ENCODE measurements around the gene SYT15. TPM values are rescaled to one million over a fixed set of nuclear protein-coding genes. Genes with fewer than 3 reads are reported as not detected.
A peak's percentile ranks its signal among the peaks of the same experiment; 100 is the strongest.

SYT15 gene
- total RNA-seq, 6 experiments from 2014 or later, result 0.31 to 3.7 (median 2.9) TPM

DNA sequence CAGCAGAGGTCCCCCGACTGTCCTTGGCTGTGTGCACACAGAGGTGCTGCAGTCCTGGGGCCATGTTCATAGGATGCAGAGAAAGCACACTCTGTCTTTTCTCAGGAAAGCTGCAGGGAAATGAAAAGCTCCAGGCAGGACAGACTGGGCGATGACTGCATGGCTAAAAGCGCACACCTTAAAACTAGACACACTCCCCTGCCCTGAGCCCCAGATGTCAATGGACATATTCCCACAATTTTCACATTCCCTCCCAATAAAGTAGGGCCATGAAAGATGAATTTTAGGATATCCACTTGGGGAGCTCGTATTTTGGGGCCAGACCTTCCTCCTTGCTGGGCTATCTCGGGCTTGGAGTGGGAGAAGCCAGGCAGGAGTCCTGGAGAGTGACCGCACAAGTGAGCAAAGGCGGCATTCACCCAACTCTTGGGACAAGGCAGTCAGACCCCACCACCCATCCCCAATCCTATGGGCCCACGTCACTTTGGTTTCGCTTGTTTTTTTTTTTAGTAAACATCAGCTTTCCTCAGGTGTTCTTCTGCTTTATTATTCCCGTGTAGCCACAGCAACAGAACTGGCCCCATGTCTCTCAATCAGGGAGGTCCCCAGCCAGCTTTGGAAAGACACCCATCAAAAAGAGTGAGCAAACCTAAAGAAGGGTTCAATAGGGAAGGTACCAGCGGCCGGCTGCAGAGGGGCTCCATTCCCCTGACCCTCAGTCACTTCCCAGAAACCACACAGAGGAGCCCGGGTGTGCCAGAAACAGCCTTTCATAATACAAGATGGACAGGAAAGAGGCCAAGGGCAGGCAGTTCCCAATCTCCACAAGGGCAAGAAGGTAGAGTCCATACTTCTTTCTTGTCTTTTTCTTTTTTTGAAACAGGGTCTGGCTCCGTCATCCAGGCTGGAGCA, 35.2 kb upstream of the SYT15 start:
- H3K4me1 Mint-ChIP-seq (ENCODE audit: low read depth), result peaks cover 17% of the 10 kb centered on the region

DNA sequence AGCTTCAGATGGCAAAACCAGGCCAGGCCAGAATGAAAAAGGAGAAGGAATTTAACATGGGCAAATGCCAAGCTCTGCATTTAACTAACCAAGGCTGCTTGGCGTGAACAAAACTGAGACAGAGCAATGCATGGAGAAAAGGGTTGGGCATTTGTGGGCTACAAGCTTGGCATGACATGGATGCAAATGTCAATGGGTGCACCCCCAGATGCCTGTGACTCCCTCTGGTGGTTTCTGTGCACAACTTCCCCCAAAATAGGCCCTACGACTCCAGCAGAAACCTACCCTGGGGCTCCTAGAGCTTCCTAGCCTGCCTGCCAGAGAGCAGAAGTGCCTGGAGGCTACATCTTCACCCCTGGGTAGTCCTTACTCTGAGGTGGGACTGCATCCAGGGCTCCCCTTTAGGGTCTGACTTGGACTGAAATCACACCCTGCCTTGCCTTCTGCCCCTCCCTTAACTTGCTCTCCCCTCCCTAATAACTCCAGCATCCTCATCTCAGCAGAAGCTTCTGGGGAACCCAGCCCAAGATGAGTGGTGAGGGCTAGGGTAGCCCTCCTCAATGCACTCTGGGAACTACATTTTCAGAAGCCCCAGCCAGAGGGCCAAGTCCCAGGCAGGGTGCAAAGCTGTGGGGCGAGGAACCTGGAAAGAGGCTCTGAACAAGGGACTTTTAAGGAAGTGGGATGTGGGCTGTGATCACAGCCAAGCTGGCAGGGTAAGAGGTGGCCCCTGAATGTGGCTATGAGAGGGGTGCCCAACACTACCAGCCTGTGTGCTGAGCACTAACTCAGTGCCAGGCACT, 33.7 kb upstream of the SYT15 start:
- Mint-ChIP-seq H3K36me3 (ENCODE audit: low read depth) (no peaks in the 10 kb centered on the region), H3K27me3 (ENCODE audit: insufficient read depth) (peaks cover 27% of the 10 kb centered on the region), H3K9me3 (no peaks in the 10 kb centered on the region), H3K4me1 (ENCODE audit: low read depth) (peaks cover 7% of the 10 kb centered on the region), H3K27ac (no peak overlapping the region), H3K4me3 (no peak overlapping the region)
- peak; percentile 56 for DNase-seq
- TF ChIP-seq, protein P1, sequence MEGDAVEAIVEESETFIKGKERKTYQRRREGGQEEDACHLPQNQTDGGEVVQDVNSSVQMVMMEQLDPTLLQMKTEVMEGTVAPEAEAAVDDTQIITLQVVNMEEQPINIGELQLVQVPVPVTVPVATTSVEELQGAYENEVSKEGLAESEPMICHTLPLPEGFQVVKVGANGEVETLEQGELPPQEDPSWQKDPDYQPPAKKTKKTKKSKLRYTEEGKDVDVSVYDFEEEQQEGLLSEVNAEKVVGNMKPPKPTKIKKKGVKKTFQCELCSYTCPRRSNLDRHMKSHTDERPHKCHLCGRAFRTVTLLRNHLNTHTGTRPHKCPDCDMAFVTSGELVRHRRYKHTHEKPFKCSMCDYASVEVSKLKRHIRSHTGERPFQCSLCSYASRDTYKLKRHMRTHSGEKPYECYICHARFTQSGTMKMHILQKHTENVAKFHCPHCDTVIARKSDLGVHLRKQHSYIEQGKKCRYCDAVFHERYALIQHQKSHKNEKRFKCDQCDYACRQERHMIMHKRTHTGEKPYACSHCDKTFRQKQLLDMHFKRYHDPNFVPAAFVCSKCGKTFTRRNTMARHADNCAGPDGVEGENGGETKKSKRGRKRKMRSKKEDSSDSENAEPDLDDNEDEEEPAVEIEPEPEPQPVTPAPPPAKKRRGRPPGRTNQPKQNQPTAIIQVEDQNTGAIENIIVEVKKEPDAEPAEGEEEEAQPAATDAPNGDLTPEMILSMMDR (IDR thresholded peaks at IDR 0.05), result peak; percentile 85

More for the DNA sequence above, 35.2 kb upstream of the SYT15 start:
- no peak for DNase-seq
- H3K4me3 Mint-ChIP-seq, result no peak overlapping the region
- peaks cover 26% of the 10 kb centered on the region for H3K27me3 Mint-ChIP-seq (ENCODE audit: insufficient read depth)
- TF ChIP-seq, protein P1 (IDR thresholded peaks at IDR 0.05), result no peak
- no peaks in the 10 kb centered on the region for H3K9me3 Mint-ChIP-seq
- no peak overlapping the region for H3K27ac Mint-ChIP-seq
- no peaks in the 10 kb centered on the region for H3K36me3 Mint-ChIP-seq (ENCODE audit: low read depth)

DNA sequence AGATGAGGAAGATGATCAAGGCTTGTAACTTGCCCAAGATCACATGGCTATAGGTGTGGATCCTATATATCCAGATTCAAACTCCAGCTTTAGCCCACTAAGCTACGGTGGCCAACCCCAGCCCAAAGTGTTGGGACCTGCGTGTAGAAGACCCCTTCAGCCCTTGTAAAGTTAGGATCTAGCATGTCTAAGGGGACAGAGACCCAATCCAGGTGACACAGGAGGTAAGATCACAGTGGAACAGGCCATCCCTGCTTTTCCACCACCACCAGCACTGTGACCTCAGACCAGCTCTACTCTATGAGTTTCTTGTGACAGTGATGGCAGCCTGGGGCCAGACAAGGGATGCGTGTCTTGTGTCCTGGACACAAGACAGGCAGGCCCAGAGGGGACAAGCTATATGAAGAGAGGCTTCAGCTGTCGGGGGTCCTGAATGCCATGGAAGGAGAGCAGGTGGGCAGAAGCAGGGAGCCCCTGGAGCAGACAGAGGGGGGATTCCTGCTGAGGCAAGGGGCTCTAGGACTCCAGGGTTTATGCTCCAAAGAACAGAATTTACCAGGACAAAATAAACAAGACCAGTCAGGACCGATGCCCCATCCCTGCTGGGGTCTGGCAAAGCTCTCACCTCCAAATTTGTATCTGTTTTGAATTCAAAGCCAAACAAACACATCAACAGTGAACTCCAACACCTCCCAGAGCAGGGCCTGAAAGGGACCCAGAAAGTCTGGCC, 32.9 kb upstream of the SYT15 start:
- no peaks in the 10 kb centered on the region for H3K9me3 Mint-ChIP-seq
- H3K4me3 Mint-ChIP-seq, result no peak overlapping the region
- no peak for DNase-seq
- TF ChIP-seq, protein P1 (IDR thresholded peaks at IDR 0.05), result no peak
- H3K36me3 Mint-ChIP-seq (ENCODE audit: low read depth), result no peaks in the 10 kb centered on the region
- no peaks in the 10 kb centered on the region for H3K4me1 Mint-ChIP-seq (ENCODE audit: low read depth)
- peaks cover 22% of the 10 kb centered on the region for H3K27me3 Mint-ChIP-seq (ENCODE audit: insufficient read depth)
- H3K27ac Mint-ChIP-seq, result no peak overlapping the region

DNA sequence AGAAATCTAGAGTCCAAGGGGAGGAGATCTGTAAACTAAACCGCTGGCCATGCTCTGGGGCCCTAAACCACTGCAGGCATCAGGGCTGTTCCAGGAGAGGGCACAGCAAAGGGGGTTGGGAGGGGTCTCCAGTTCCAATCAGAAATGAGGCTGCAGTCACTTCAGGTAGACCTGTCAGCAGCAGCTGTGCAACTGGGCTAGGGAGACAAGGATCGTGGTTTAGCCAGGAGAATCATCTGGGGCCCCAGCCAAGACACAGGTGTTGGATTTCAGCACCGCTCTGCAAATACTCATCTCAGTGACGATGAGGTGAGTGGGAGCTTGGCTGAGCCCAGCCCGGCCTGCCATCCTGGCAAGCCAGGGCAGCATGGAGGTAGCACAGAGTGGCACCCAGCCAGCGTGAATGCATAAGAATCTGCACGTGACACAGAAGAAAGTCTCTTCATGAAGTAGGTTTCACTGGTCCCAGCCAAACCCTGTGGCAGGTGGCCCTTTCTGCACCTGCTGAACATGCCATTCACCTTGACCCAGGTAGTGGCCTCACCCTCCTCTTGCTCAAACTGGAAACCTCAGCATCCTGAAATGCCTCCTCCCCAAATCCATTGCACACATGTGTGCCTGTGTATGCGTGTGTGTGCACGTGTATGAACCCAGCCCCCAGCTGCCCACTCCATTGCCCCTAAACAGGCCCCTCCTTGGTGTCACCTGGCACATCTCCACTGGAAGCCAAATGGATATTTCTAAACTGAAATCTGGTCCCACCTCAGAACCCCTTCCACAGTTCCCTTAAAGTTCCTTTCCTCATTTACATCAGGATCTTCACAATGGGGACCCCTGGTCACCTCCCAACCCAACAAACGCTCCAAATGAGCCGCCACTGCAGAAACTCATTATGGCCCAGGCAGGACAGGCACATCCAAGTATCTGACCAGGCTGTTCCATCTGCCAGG, 32.1 kb upstream of the SYT15 start:
- DNase-seq, result no peak
- Mint-ChIP-seq H3K27me3 (ENCODE audit: insufficient read depth) (peaks cover 22% of the 10 kb centered on the region), H3K4me1 (ENCODE audit: low read depth) (no peaks in the 10 kb centered on the region), H3K9me3 (no peaks in the 10 kb centered on the region), H3K4me3 (no peak overlapping the region), H3K27ac (no peak overlapping the region), H3K36me3 (ENCODE audit: low read depth) (no peaks in the 10 kb centered on the region)
- TF ChIP-seq, protein P1 (IDR thresholded peaks at IDR 0.05), result no peak

Measured in HFFc6 (cell line).